ENCODE measurements around the gene TSTD2.
"Not testable (repeated sequence)": the region's sequence is repeated elsewhere in the genome, so short reads cannot be mapped to it uniquely, and the experiment has no call there.

Gene TSTD2

DNA sequence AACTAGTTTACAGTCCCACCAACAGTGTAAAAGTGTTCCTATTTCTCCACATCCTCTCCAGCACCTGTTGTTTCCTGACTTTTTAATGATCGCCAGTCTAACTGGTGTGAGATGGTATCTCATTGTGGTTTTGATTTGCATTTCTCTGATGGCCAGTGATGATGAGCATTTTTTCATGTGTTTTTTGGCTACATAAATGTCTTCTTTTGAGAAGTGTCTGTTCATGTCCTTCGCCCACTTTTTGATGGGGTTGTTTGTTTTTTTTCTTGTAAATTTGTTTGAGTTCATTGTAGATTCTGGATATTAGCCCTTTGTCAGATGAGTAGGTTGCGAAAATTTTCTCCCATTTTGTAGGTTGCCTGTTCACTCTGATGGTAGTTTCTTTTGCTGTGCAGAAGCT, 51.6 kb downstream of the TSTD2 start:
- not testable (repeated sequence) for H3K79me2 ChIP-seq (ENCODE audit: control insufficient read depth, insufficient read depth, low read length); H2BK5ac ChIP-seq (ENCODE audit: low read length); H3K4ac ChIP-seq (ENCODE audit: low read depth, low read length); H4K5ac ChIP-seq (ENCODE audit: low read length); H3K79me1 ChIP-seq (ENCODE audit: low read length); H3K23ac ChIP-seq (ENCODE audit: low read length); H3K27ac ChIP-seq (ENCODE audit: low read depth, low read length); H4K8ac ChIP-seq (ENCODE audit: low read depth, low read length); H3K27me3 ChIP-seq (ENCODE audit: insufficient read depth, low read length, poor library complexity); H3K9ac ChIP-seq (ENCODE audit: low read length); H2BK120ac ChIP-seq (ENCODE audit: low read depth, low read length); H2BK15ac ChIP-seq (replicated peaks; ENCODE audit: low read depth); DNase-seq; H3K4me3 ChIP-seq (ENCODE audit: low read length); H3K4me1 ChIP-seq (ENCODE audit: control insufficient read depth, low read depth, low read length); H3K18ac ChIP-seq (ENCODE audit: low read length); H3K36me3 ChIP-seq (ENCODE audit: control insufficient read depth, insufficient read depth, low read length); H2AK5ac ChIP-seq (ENCODE audit: low read length); H3K56ac ChIP-seq (ENCODE audit: low read length); H3K4me2 ChIP-seq (ENCODE audit: low read length)
- WGBS (ENCODE audit: extremely low coverage, insufficient coverage, low lambda C conversion rate): no CpG with 5 or more reads among the region's 3 CpGs

DNA sequence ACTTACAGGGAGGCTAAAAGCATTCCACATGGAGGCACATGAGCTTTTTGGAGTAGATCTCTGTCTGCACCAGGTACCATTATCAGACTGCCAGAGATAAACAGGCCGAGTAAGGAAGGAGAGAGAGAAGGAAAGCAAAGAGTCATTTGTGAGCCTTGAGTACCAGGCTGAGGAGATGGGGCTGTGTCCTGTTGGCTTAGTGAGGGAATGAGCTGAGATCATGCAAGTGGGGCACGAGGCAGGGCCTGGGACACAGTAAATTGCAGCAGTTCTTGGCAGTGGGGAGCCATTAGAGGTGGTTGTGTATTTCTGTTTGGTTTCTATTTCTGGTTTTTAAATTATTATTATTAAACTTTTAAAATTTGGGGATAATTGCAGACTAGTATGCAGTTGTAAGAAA, 53.3 kb downstream of the TSTD2 start:
- Histone ChIP-seq H2BK120ac (ENCODE audit: low read depth, low read length) (no peak overlapping the region), H4K8ac (ENCODE audit: low read depth, low read length) (no peak overlapping the region), H3K18ac (ENCODE audit: low read length) (no peak overlapping the region), H3K56ac (ENCODE audit: low read length) (no peak overlapping the region), H3K23ac (ENCODE audit: low read length) (no peak overlapping the region), H4K5ac (ENCODE audit: low read length) (no peak overlapping the region), H2BK15ac (replicated peaks; ENCODE audit: low read depth) (no peak overlapping the region), H3K4ac (ENCODE audit: low read depth, low read length) (no peak overlapping the region), H3K27ac (ENCODE audit: low read depth, low read length) (no peak overlapping the region), H3K9ac (ENCODE audit: low read length) (no peak overlapping the region), H3K4me3 (ENCODE audit: low read length) (no peak overlapping the region), H3K36me3 (ENCODE audit: control insufficient read depth, insufficient read depth, low read length) (no peaks in the 10 kb centered on the region), H3K27me3 (ENCODE audit: insufficient read depth, low read length, poor library complexity) (no peaks in the 10 kb centered on the region), H3K4me2 (ENCODE audit: low read length) (no peak overlapping the region), H3K4me1 (ENCODE audit: control insufficient read depth, low read depth, low read length) (no peaks in the 10 kb centered on the region), H2AK5ac (ENCODE audit: low read length) (no peak overlapping the region), H2BK5ac (ENCODE audit: low read length) (no peak overlapping the region), H3K79me2 (ENCODE audit: control insufficient read depth, insufficient read depth, low read length) (no peaks in the 10 kb centered on the region), H3K79me1 (ENCODE audit: low read length) (no peaks in the 10 kb centered on the region)
- WGBS (ENCODE audit: extremely low coverage, insufficient coverage, low lambda C conversion rate): no CpG with 5 or more reads among the region's 2 CpGs
- no peak for DNase-seq

GRCh38 chr9:97578846-97579245, 54.3 kb downstream of the TSTD2 start:
- H3K23ac ChIP-seq (ENCODE audit: low read length): no peak overlapping the region
- WGBS (ENCODE audit: extremely low coverage, insufficient coverage, low lambda C conversion rate): no CpG with 5 or more reads among the region's 5 CpGs
- no peak overlapping the region for H3K18ac ChIP-seq (ENCODE audit: low read length)

DNA sequence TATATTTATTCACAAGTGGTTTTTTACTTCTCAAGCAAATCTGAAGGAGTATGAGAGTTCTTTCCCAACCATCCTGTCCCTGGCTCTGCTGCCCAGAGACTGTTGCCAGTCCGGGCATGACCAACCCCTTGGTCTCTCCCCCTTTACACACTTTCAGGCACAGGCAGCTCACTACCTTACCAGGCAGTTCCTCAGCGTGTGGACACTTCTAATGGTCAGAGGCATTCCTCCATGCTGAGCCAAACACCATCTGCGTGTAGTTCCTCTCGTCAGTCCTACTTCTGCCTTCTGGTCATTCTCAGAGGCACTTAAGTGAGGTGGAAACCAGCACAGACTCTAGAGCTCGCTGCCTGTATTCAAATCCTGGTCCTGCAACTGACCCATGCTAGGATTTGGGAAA, 56.1 kb downstream of the TSTD2 start:
- Histone ChIP-seq H3K4me3 (ENCODE audit: low read length) (no peak overlapping the region), H2AK5ac (ENCODE audit: low read length) (no peak overlapping the region), H3K9ac (ENCODE audit: low read length) (no peak overlapping the region), H2BK15ac (replicated peaks; ENCODE audit: low read depth) (no peak overlapping the region), H3K56ac (ENCODE audit: low read length) (no peak overlapping the region), H3K36me3 (ENCODE audit: control insufficient read depth, insufficient read depth, low read length) (no peaks in the 10 kb centered on the region), H3K4me2 (ENCODE audit: low read length) (no peak overlapping the region), H4K8ac (ENCODE audit: low read depth, low read length) (no peak overlapping the region), H3K18ac (ENCODE audit: low read length) (no peak overlapping the region), H3K23ac (ENCODE audit: low read length) (peak overlapping the region; percentile 45), H3K79me2 (ENCODE audit: control insufficient read depth, insufficient read depth, low read length) (no peaks in the 10 kb centered on the region), H3K4ac (ENCODE audit: low read depth, low read length) (no peak overlapping the region), H3K27me3 (ENCODE audit: insufficient read depth, low read length, poor library complexity) (no peaks in the 10 kb centered on the region), H4K5ac (ENCODE audit: low read length) (no peak overlapping the region), H3K27ac (ENCODE audit: low read depth, low read length) (no peak overlapping the region), H3K4me1 (ENCODE audit: control insufficient read depth, low read depth, low read length) (no peaks in the 10 kb centered on the region), H2BK120ac (ENCODE audit: low read depth, low read length) (no peak overlapping the region), H3K79me1 (ENCODE audit: low read length) (no peaks in the 10 kb centered on the region), H2BK5ac (ENCODE audit: low read length) (no peak overlapping the region)
- no peak for DNase-seq
- no CpG with 5 or more reads among the region's 5 CpGs for WGBS (ENCODE audit: extremely low coverage, insufficient coverage, low lambda C conversion rate)

More at GRCh38 chr9:97578846-97579245, 54.3 kb downstream of the TSTD2 start:
- Histone ChIP-seq H3K4me1 (ENCODE audit: control insufficient read depth, low read depth, low read length) (no peaks in the 10 kb centered on the region), H3K4ac (ENCODE audit: low read depth, low read length) (no peak overlapping the region), H2AK5ac (ENCODE audit: low read length) (no peak overlapping the region), H3K27me3 (ENCODE audit: insufficient read depth, low read length, poor library complexity) (no peaks in the 10 kb centered on the region), H2BK15ac (replicated peaks; ENCODE audit: low read depth) (no peak overlapping the region), H3K79me1 (ENCODE audit: low read length) (no peaks in the 10 kb centered on the region), H4K5ac (ENCODE audit: low read length) (no peak overlapping the region), H3K27ac (ENCODE audit: low read depth, low read length) (no peak overlapping the region), H2BK5ac (ENCODE audit: low read length) (no peak overlapping the region), H3K79me2 (ENCODE audit: control insufficient read depth, insufficient read depth, low read length) (no peaks in the 10 kb centered on the region), H2BK120ac (ENCODE audit: low read depth, low read length) (no peak overlapping the region), H3K4me2 (ENCODE audit: low read length) (no peak overlapping the region), H4K8ac (ENCODE audit: low read depth, low read length) (no peak overlapping the region), H3K56ac (ENCODE audit: low read length) (no peak overlapping the region), H3K36me3 (ENCODE audit: control insufficient read depth, insufficient read depth, low read length) (no peaks in the 10 kb centered on the region), H3K4me3 (ENCODE audit: low read length) (no peak overlapping the region), H3K9ac (ENCODE audit: low read length) (no peak overlapping the region)
- DNase-seq: no peak

DNA sequence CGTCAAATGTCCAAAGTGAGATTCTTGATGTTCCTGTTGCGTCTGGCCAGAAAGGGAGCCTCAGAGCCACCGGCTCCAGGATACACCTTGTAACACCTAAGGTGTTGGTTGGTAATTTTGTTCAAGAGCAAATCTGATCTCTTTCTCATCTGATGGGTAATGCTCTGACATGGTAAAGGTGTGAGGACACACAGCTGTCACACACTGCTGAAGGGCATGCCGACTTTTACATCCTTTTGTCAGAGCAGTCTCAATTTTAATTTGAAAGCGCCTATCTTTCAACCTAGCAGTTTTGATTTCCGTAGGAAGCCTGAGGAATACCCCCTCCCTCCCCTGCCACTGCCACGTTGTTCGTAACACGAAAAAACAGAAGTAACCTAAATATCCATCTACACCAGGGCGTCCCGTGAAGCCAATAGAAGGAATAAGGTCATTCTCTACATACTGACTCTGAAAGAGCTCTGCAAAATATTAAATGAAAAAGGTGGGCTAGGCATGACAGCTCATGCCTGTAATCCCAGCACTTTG, 57.4 kb downstream of the TSTD2 start:
- no CpG with 5 or more reads among the region's 11 CpGs for WGBS (ENCODE audit: extremely low coverage, insufficient coverage, low lambda C conversion rate)
- no peak overlapping the region for H2BK15ac ChIP-seq (replicated peaks; ENCODE audit: low read depth)
- no peak overlapping the region for H2BK120ac ChIP-seq (ENCODE audit: low read depth, low read length)
- no peaks in the 10 kb centered on the region for H3K79me2 ChIP-seq (ENCODE audit: control insufficient read depth, insufficient read depth, low read length)
- H3K56ac ChIP-seq (ENCODE audit: low read length): no peak overlapping the region
- H3K27ac ChIP-seq (ENCODE audit: low read depth, low read length): no peak overlapping the region
- H3K4ac ChIP-seq (ENCODE audit: low read depth, low read length): no peak overlapping the region
- no peaks in the 10 kb centered on the region for H3K4me1 ChIP-seq (ENCODE audit: control insufficient read depth, low read depth, low read length)
- H3K4me2 ChIP-seq (ENCODE audit: low read length): no peak overlapping the region
- no peak overlapping the region for H3K4me3 ChIP-seq (ENCODE audit: low read length)
- no peak overlapping the region for H2BK5ac ChIP-seq (ENCODE audit: low read length)
- H3K9ac ChIP-seq (ENCODE audit: low read length): no peak overlapping the region
- H3K36me3 ChIP-seq (ENCODE audit: control insufficient read depth, insufficient read depth, low read length): no peaks in the 10 kb centered on the region
- no peaks in the 10 kb centered on the region for H3K27me3 ChIP-seq (ENCODE audit: insufficient read depth, low read length, poor library complexity)
- H3K79me1 ChIP-seq (ENCODE audit: low read length): no peaks in the 10 kb centered on the region
- DNase-seq: no peak
- H3K23ac ChIP-seq (ENCODE audit: low read length): no peak overlapping the region
- H3K18ac ChIP-seq (ENCODE audit: low read length): no peak overlapping the region
- no peak overlapping the region for H4K8ac ChIP-seq (ENCODE audit: low read depth, low read length)
- H4K5ac ChIP-seq (ENCODE audit: low read length): no peak overlapping the region
- H2AK5ac ChIP-seq (ENCODE audit: low read length): no peak overlapping the region

- H3K79me1 ChIP-seq (ENCODE audit: low read length); H3K9ac ChIP-seq (ENCODE audit: low read length); H4K5ac ChIP-seq (ENCODE audit: low read length); H3K36me3 ChIP-seq (ENCODE audit: control insufficient read depth, insufficient read depth, low read length); DNase-seq; H3K4me1 ChIP-seq (ENCODE audit: control insufficient read depth, low read depth, low read length); H3K79me2 ChIP-seq (ENCODE audit: control insufficient read depth, insufficient read depth, low read length); H3K4ac ChIP-seq (ENCODE audit: low read depth, low read length); H3K4me3 ChIP-seq (ENCODE audit: low read length); H3K27ac ChIP-seq (ENCODE audit: low read depth, low read length); H3K27me3 ChIP-seq (ENCODE audit: insufficient read depth, low read length, poor library complexity); H2AK5ac ChIP-seq (ENCODE audit: low read length); H4K8ac ChIP-seq (ENCODE audit: low read depth, low read length); H2BK15ac ChIP-seq (replicated peaks; ENCODE audit: low read depth); H3K18ac ChIP-seq (ENCODE audit: low read length); H3K4me2 ChIP-seq (ENCODE audit: low read length); H3K23ac ChIP-seq (ENCODE audit: low read length); H3K56ac ChIP-seq (ENCODE audit: low read length); H2BK5ac ChIP-seq (ENCODE audit: low read length); H2BK120ac ChIP-seq (ENCODE audit: low read depth, low read length): not testable (repeated sequence)
- WGBS (ENCODE audit: extremely low coverage, insufficient coverage, low lambda C conversion rate): no CpG with 5 or more reads among the region's 21 CpGs
Observed at GRCh38 chr9:97574921-97575672, 58.1 kb downstream of the TSTD2 start.
